NCI-H187 (cell line): Measurements from ENCODE around the gene ENOPH1.

Source experiments
- DNase-seq, 2 experiments: peaks; one replicate each; lab custom pipeline; 2025; lab: John Stamatoyannopoulos, UW

ENOPH1 gene

GRCh38 chr4:82508806-82509428 is 78.5 kb downstream of the ENOPH1 start:
- DNase-seq: no peak

DNA sequence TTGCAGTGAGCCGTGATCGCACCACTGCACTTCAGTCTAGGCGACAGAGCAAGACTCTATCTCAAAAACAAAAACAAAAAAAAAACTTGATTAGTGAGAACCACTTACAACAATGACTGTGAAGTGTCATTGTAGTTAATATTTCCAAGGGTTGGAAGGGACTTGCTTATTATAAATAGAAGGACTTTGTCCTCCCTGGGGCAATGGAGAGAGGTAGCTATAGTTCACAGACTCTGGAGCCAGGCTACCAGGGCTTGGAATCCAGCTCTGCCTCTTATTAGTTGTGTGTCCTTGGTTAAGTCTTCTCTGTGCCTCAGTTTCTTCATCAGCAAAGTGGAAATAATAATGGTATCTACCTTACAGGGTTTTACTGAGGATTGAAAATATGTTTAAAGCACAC is 79.8 kb downstream of the ENOPH1 start:
- DNase-seq: no peak
